Kidney tubule cell (primary cell): Measurements from ENCODE around the gene CAMK2N1.
"Not testable (repeated sequence)": the region's sequence is repeated elsewhere in the genome, so short reads cannot be mapped to it uniquely, and the experiment has no call there.

Source experiments
- DNase-seq: peaks from one replicate; pipeline ENCODE4 v3.0.0-alpha.2; 2018; ENCODE audit warnings: low spot score

Gene CAMK2N1

DNA sequence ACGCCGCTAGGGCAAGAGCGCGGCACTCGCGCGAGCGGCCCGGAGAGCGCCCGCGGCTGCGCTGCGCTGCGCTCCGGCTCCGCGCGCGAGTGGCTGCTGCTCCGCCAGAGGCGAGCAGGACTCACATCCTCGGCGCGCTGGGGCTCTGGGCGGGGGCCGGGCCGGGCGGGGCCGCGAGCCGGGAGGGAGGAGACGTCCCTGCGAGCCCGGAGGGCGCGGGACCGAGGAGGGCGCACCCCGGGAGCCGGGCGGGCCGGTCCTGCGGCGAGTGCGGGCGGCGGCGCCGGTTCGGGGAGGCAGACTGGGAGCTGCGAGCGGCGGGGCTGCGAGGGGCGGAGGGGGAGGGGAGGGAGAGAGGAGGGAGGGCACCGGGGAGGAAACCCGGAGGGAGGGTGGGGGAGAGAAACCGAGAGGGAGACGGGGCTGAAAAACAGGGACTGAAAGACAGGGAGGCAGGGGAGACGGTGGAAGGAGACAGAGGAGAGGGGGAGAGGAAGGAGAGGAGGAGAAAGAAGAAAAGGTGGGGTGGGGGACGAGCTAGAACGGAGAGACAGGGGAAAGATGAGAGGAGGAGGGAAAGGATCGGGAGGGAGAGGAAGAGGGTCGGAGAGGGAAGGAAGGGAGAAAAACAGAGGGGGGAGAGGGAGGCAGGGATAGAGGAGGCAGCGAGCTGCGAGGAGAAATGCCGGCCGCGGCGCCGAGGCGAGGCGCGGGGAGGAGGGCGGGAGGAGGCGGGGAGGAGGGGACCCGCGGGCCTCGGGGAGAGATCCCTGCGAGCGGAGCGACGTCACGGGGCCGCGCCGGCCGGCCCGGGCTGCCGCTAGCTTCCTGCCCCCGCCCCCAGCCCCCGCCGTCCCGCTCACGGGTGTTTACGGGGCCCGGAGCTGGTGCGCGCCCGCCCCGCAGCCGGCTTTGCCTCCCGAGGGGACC lies at the start of gene CAMK2N1:
TSS of gene CAMK2N1 (minus strand) at position 684 of the 930 bp plus-strand sequence. CDS start 831 bp downstream, outside the sequence.
- peak; percentile 75 for DNase-seq

- no peak for DNase-seq
These were observed 48.8 kb upstream of the CAMK2N1 start for GRCh38 chr1:20534659-20535417.

DNA sequence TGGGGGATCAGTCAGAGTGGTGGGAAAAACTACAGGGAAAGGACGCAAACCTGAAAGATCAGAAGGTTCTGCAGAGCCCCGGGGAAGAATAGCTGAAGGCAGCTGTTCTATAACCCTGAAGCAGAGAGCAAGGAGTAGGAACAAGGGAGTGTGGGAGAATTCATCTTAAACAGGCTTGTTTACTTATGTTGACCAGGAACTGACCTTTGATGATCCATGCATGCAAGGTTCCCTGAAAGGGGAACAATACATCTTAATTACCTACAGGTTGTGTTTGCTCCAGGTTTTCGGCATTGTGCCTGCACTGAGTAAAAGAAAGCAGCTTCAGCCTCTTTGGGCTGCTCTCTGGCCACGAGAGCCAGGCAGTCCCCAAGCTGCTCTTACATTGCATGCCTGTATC lies 47.6 kb upstream of the CAMK2N1 start:
- no peak for DNase-seq

GRCh38 chr1:20530901-20531300 lies 44.9 kb upstream of the CAMK2N1 start:
- DNase-seq: no peak

GRCh38 chr1:20530306-20530705 lies 44.3 kb upstream of the CAMK2N1 start:
- DNase-seq: no peak

GRCh38 chr1:20528221-20528620 lies 42.2 kb upstream of the CAMK2N1 start:
- no peak for DNase-seq

- no peak for DNase-seq
These were observed 40.3 kb upstream of the CAMK2N1 start for GRCh38 chr1:20526267-20526666.

DNA sequence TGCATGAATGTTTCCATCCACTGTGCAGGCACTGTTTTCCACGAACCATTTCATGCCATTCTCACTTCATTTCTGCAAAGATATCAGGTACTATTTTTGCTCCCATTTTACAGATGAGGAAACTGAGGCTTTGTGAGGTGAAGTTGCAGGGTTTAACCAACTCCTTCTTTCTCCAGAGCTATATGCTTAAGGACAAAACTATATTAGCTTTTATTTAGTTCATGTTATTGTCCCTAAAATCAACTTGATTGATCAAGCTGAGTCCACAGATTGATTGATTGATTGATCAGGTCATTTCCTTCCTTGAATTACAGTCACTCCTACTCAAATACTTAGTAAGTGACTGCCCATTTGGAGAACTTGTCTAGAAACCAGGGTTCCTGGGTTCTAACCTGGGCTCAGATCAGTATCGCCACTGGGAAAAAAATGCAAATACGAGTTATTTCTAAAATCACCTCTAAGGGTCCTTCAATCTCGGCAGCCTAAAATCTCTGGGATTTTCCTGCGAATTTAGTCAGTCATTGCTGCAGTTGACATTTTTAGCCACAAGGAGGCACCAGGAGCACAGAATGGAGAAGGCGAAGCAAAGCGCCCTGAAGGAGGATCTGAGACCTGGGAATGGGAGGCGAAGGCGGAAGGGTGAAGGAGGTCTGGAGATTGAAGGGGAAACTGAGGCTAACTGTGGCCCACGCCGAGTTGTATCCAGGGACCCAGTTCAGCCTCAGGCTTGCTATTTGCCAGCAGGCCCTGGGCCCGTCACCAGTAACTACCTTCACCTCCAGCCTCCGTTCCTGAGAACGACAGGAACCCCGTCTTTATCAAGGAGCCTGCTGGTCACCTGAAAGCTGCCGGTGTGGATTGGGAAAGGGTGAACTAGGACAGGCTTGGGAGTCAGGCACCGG lies 36.2 kb upstream of the CAMK2N1 start:
- peak; percentile 76 for DNase-seq

DNA sequence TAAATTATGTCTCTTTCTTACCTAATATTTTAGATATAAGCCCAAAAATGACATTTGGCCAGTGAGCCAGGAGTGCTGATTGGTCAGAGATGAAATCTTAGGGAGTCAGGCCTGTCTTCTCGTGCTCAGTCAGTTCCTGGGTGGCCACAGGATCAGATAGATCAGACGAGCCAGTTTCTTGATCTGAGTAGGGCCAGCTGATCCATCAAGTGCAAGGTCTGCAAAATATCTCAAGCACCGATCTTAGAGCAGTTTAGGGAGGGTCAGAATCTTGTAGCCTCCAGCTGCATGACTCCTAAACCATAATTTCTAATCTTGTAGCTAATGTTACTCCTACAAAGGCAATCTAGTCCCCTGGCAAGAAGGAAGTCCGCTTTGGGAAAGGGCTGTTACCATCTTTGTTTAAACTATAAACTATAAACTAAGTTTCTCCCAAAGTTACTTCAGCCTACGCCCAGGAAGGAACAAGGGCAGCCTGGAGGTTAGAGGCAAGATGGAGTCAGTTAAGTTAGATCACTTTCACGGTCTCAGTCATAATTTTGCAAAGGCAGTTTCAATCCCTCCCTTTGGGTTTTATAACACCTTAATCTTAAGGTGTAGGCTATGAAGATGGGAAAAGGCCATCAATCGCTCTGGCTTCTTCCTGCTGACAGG lies 33.7 kb upstream of the CAMK2N1 start:
- not testable (repeated sequence) for DNase-seq

DNA sequence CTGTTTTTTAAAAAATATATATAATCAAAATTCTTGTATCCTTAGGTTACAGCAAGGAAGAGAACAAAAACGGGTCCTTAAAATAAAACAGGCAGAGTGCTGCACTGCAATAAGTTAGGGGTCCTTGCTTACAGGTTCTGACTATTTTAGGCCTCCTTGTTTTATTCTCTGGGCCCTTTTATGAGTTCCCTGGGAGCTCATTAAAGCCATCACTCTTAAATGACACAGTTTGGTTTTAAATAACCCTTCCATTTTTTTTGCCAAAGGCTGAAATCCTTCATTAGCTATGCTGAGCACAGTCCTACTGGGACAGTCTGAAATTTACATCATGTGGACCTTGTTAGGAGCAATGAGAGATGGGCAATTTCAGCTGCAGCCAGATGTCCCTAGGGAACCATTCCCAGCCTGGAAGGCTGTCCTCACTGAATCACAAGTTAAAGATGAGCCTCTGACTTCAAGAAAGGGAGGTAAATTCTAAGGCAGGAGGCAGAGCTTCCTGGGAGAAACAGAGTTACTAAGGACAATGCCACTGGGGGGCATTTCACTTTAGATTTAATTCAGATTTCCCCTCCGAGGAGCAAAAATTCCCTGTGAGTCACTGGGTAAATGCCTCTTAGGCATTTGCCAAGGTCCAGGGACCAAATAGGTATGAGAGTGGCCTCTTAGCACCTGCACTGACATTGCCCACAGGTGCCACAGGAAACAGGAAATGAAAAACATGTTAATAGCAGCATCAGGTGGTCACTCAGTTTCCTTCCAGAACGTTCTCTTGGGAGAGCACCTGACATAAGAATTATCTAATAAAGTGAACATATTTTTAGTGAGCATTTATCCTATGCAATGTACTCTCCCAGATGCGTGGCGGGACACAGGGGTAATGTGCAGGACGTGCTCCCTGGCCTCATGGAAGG lies 25.8 kb upstream of the CAMK2N1 start:
- peak; percentile 78 for DNase-seq

DNA sequence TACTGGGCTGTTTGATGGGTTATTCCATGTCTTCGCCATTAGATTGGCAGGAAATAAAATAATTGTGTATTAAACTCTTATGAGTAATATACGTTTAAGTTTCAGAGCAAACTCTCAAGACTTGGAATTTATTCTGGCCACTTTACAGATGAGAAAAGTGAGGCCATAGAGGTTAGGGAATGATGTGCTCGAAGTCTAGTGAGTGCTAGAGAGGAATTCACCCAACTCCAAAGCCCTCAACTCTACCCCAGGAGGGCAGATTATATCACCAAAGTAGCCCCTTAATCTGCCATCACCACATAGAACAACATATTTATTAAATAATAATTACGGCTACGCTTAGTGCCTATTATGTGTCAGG lies 22.4 kb upstream of the CAMK2N1 start:
- no peak for DNase-seq

- DNase-seq: peak; percentile 94
These were observed 21.8 kb upstream of the CAMK2N1 start, which contains the start of gene MUL1 for GRCh38 chr1:20507564-20508410. MUL1 (minus strand) TSS chr1:20508151; CDS start chr1:20508024, 127 bp downstream.

DNA sequence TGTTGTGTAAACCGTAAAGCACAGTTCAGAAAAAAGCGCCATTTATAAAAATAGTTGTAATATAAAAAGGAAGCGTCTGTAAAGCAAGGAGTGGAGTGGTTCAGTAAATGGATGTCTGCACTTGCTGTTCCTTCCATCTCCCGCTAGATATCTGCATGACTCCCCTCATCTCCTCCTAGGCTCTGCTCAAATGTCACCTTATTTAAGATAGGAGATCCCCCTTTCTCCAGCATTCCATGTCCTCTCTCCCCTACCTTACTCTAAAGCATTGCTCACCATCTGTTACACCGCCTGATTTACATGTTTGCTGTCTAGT lies 21.2 kb upstream of the CAMK2N1 start:
- DNase-seq: no peak

DNA sequence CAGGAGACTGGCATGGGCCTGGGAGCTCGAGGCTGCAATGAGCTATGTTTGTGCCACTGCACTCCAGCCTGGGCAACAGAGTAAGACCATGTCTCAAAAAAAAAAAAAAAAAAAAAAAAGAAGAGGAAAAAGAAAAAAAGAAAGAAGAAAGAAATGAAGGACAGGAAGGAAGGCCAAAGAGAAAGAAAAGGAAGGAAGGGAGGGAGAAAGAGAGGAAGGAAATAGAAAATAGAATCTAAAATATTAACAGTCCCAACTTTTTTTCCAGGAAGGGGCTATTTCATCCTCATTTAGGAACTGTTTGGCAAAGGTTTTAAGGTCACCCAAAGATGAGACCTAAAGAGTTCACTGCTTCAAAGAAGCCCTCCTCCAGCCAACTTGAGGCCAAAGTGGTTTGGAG lies 19.5 kb upstream of the CAMK2N1 start:
- no peak for DNase-seq

GRCh38 chr1:20500716-20501115 lies 14.7 kb upstream of the CAMK2N1 start:
- DNase-seq: no peak

GRCh38 chr1:20499718-20500117 lies 13.7 kb upstream of the CAMK2N1 start:
- DNase-seq: no peak

- DNase-seq: no peak
These were observed 13.1 kb upstream of the CAMK2N1 start for GRCh38 chr1:20499105-20499504.

- DNase-seq: no peak
These were observed 12.1 kb upstream of the CAMK2N1 start for GRCh38 chr1:20498116-20498515.

DNA sequence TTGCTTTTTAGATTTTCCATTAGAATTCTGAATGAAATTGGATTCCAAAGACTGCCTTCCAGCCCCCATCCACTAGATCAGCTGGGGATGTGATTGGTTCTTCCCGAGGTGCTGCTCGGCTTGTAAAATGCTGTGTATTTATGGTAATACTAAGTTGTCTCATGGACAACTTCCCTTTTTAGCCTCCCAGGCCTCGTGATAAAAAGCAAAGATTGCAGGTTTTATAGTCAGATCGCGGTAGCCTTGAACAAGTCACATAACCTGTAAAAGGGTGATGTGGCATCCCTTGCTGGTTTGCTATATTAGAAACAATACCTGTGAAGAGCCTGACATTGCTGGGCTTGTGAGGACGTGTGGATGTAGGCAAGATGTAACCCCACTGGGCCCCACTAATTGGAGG lies 11.5 kb upstream of the CAMK2N1 start:
- no peak for DNase-seq
